GM19238 (cell line): ENCODE data around the gene BICRAL.
"Not testable (repeated sequence)": the region's sequence is repeated elsewhere in the genome, so short reads cannot be mapped to it uniquely, and the experiment has no call there.

Experiments
- DNase-seq: peaks from one replicate; pipeline ENCODE4 v3.0.0; 2011; ENCODE audit warnings: low spot score; ENCODE audit not compliant: insufficient read length

The BICRAL gene

DNA sequence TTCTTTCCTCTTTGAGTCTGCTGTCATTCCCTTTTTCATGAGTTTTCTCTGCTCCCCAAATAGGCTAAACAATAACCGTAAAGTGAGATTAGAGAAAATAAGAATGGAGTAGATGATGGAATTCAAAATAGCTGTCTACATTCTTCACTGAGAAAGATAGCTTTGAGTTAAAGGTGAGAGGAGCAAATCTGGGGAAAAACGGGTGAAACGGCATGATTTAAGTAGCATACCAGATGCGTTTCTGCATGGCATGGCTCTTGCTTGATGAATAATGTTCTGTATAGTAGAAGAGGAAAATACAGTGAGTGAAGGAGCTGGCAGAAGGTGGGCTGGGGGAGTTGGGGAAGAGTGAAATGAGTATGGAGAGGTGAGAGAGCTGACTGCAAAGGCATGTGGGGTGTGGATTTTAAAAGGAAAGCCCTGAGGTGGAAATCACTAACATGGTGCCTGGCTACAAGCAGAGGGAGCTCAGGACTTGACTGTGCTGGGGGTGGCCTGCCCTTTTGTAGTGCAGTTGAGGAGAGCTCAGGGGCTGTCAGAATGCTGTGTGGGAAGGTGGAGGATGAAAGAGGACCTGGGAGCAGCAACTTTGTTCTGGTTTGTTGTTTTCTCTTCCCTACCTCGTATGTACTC lies 8.8 kb downstream of the BICRAL start:
- DNase-seq = no peak

DNA sequence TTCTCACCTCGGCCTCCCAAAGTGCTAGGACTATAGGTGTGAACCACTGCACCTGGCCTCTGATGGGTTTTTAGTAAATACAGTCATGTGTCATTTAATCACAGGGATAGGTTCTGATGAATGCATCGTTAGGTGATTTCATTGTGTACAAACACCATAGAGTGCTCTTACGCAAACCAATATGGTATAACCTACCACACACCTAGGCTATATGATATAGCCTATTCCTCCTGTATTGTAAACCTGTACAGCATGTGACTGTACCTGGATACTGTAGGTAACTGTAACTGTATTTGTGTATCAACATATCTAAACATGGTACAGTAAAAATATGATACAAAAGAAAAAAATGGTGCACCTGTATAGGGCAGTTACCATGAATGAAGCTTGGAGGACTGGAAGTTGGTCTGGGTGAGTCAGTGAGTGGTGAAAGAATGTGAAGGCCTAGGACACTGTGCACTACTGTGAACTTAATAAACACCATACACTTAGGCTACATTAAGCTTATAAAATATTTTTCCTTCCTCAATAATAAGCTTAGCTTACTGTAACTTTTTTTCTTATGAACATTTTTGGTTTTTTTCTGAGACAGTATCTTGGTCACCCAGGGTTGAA lies 10.0 kb downstream of the BICRAL start:
- no peak for DNase-seq

DNA sequence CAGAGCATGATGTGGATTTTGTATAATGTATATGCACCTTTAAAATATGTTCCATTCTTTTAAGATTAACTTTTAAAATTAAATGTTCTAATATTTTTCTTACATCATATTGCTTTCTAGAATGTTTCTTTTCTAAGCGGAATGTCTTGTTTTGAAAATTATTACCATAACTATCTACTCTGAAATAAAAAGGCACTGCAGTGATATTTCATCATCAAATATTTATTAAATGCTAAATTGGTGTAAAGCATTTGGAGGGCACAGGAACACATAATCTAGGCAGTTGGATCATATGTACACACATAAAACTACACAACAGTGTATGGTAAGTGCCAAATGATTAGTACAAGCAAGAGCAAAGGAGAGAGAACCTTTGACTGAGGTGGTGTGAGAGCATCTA lies 13.8 kb downstream of the BICRAL start:
- no peak for DNase-seq

GRCh38 chr6:42796171-42796570 lies 14.3 kb downstream of the BICRAL start:
- no peak for DNase-seq

GRCh38 chr6:42797696-42798095 lies 15.8 kb downstream of the BICRAL start:
- DNase-seq = not testable (repeated sequence)

GRCh38 chr6:42805297-42805861 lies 23.5 kb downstream of the BICRAL start:
- DNase-seq = no peak

DNA sequence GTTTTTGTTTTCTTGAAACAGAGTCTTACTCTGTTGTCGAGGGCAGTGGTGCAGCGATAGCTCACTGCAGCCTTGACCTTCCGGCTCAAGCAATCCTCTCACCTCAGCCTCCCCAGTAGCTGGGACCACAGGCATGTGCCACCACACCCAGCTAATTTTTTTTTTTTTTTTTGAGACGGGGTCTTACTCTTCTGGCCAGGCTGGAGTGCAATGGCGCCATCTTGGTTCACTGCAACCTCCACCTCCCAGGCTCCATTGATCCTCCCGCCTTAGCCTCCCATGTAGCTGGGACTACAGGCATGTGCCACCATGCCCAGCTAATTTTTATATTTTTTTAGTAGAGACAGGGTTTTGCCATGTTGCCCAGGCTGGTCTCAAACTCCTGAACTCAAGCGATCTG lies 24.5 kb downstream of the BICRAL start:
- DNase-seq = not testable (repeated sequence)

GRCh38 chr6:42808492-42809483 lies 26.9 kb downstream of the BICRAL start:
- no peak for DNase-seq

GRCh38 chr6:42813074-42813645 lies 31.3 kb downstream of the BICRAL start:
- no peak for DNase-seq

- no peak for DNase-seq
Measured at GRCh38 chr6:42813906-42814444, 32.1 kb downstream of the BICRAL start.

GRCh38 chr6:42815726-42816125 lies 33.9 kb downstream of the BICRAL start:
- DNase-seq = not testable (repeated sequence)

- no peak for DNase-seq
Measured at GRCh38 chr6:42817907-42818306, 36.1 kb downstream of the BICRAL start.

GRCh38 chr6:42818416-42818815 lies 36.6 kb downstream of the BICRAL start:
- DNase-seq = no peak

GRCh38 chr6:42818878-42819277 lies 37.0 kb downstream of the BICRAL start:
- DNase-seq = no peak

GRCh38 chr6:42819803-42820511 lies 38.1 kb downstream of the BICRAL start:
- no peak for DNase-seq

DNA sequence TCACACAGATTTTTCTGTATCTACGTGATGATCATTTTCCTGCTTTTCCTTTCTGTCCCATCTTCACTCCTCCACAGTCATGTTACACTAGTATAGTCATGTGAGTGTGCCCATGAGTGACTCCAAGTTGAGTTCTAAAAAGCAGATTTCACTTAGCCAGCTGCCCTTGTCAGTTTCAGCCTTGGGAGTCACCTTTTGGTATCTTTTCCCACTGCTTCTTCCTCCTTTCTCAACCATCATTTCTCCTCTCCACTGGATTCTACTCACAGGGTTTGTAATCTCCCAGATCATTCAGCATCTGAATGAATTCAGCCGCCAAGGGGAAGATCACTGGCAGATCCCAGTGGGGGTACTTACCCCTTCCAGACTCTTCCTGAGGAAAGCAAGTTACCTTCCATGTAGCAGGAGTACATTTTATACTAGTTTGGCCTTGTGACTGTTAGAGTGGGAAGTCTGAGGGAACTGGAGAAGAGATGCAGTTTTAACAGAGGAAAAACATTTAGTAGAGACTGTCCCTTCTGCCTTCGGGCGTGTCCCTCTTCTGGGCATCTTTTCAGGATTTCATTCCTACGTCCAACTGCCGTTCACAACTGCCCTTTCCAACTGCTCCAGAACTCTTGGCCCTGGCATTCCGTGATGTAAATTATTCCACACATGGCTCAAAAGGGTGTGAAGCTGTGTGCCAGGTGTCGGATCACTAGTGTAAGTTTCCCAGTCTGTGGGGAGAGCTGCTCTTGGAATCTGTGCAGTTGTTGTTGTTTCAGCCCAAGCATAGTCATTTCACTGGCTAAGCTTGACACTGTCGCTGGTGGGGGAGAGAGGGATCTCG lies 38.9 kb downstream of the BICRAL start:
- DNase-seq = no peak

DNA sequence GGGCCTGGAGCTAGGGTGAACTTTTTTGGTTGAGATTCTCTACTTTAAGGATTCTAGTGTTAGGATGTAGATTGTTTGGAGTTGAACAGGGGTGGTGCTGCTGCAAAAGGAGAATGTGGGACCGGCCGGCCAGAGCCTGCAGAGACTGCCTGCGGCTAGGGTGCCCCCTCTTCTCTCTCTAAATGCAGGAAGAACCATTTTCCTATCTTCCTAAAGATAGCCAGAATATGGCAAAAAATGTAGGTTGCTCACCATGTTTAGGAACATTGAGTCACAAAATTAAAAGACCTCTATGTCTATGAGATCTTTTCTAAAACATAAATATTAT lies 39.5 kb downstream of the BICRAL start:
- DNase-seq = no peak

- no peak for DNase-seq
Measured at GRCh38 chr6:42821846-42822245, 40.0 kb downstream of the BICRAL start.

DNA sequence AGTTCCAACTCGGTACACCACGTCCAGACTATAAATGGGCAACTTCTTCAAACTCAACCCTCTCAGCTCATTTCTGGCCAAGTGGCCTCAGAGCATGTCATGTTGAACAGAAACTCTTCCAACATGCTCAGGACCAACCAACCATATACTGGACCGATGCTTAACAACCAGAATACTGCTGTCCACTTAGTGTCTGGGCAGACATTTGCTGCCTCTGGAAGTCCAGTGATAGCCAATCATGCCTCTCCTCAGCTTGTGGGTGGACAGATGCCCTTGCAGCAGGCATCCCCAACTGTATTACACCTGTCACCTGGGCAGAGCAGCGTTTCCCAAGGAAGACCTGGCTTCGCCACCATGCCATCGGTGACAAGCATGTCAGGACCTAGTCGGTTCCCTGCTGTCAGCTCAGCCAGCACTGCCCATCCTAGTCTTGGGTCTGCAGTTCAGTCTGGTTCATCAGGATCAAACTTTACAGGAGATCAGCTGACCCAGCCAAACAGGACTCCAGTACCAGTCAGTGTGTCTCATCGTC lies 47.8 kb downstream of the BICRAL start:
- DNase-seq = no peak

- DNase-seq = no peak
Measured at GRCh38 chr6:42831237-42831636, 49.4 kb downstream of the BICRAL start.
